Activated naive CD8-positive, alpha-beta T cell (primary cell): Measurements from ENCODE around the gene FRS3.
"Not testable (repeated sequence)": the region's sequence is repeated elsewhere in the genome, so short reads cannot be mapped to it uniquely, and the experiment has no call there.

Experiments
- H3K27ac Mint-ChIP-seq: one replicate; pipeline ENCODE4 v1.8.0; 2021; ENCODE audit warnings: mixed read lengths
- H3K27me3 Mint-ChIP-seq: one replicate; pipeline ENCODE4 v1.8.0; 2021; ENCODE audit warnings: mixed read lengths
- H3K36me3 Mint-ChIP-seq: one replicate; pipeline ENCODE4 v1.8.0; 2021; ENCODE audit warnings: mixed read lengths
- H3K4me1 Mint-ChIP-seq: one replicate; pipeline ENCODE4 v1.8.0; 2021; ENCODE audit warnings: low read depth, mixed read lengths
- H3K4me3 Mint-ChIP-seq: one replicate; pipeline ENCODE4 v1.8.0; 2021; ENCODE audit warnings: mild to moderate bottlenecking, mixed read lengths
- H3K9me3 Mint-ChIP-seq: one replicate; pipeline ENCODE4 v1.8.0; 2021; ENCODE audit warnings: low read depth, mixed read lengths

The FRS3 gene

DNA sequence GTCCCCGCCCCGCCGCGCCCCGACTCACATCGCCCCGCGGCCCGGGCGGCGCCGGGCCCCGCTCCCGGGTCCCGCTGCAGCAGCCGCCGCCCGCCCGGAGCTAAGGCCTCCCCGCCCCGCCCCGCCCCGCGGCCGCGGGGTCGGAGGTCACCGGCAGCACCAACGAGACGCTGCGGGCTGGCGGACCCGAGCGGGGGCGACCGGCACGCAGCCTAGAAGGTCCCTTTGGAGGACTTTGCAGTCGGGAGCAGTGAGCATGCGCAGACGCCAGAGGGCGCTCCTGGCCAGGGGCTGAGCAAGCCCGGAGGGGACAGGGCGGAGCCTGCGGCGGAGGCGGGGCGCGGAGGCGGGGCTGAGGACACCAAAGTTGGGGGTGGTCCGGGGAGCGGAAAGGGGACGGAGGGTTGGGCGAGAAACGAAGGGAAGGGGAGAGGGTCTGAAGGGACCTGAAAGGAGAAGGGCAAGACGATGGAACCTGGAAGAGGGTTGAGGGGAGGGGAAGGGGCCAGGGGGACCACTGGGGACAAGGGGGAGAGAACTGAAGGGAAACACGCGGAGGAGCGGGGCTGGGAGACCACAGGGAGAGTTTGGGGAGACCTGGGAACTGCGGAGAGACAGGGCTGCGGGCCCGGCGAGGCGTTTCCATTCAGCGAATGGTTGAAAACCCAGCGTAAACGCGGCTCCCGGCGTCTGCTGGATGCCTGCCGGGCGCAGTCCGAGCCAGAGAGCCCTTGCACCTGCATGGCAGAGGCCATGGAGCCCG, at the start of gene FRS3:
TSS of gene FRS3 (minus strand) at position 113 of the 763 bp plus-strand sequence. CDS start 2,913 bp downstream, outside the sequence.
- H3K36me3 Mint-ChIP-seq: no peaks in the 10 kb centered on the region
- H3K4me1 Mint-ChIP-seq: peaks cover 13% of the 10 kb centered on the region
- no peaks in the 10 kb centered on the region for H3K9me3 Mint-ChIP-seq
- H3K27me3 Mint-ChIP-seq: no peaks in the 10 kb centered on the region
- peak within 1 kb of the TSS; percentile 91 for H3K4me3 Mint-ChIP-seq
- H3K27ac Mint-ChIP-seq: peak within 1 kb of the TSS; percentile 61

DNA sequence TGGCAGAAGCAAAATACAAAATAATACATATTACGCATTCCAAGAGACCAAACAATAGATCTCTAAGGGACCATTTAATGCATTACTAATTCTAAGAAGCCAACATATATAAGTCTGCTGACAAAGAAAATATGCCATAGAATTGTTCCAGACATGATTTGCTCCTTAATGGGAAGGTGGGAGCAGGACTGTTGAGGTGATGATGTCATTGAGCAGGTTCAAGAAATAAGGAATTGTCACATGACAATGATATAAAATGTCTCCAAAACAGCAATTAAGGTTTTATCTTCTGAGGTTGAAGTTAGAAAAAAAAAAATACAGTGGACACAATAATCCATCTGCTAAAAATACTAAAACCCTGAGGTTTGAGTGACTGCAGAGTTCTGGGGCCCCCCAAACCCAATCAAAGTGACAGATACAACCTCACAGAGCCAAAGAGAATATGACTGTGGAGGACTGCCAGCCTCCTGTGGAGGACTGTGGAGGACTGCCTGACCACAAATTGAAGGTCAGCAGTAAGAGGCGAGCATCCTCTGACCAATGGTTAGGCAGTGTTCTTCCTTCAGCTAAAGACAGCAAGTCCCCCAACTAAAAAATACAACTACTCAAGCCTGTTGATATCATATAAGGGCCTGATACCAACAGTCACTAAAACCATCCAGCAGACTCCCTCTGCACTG, 46.8 kb upstream of the FRS3 start:
- Mint-ChIP-seq H3K27ac (no peak overlapping the region), H3K4me1 (no peaks in the 10 kb centered on the region)

DNA sequence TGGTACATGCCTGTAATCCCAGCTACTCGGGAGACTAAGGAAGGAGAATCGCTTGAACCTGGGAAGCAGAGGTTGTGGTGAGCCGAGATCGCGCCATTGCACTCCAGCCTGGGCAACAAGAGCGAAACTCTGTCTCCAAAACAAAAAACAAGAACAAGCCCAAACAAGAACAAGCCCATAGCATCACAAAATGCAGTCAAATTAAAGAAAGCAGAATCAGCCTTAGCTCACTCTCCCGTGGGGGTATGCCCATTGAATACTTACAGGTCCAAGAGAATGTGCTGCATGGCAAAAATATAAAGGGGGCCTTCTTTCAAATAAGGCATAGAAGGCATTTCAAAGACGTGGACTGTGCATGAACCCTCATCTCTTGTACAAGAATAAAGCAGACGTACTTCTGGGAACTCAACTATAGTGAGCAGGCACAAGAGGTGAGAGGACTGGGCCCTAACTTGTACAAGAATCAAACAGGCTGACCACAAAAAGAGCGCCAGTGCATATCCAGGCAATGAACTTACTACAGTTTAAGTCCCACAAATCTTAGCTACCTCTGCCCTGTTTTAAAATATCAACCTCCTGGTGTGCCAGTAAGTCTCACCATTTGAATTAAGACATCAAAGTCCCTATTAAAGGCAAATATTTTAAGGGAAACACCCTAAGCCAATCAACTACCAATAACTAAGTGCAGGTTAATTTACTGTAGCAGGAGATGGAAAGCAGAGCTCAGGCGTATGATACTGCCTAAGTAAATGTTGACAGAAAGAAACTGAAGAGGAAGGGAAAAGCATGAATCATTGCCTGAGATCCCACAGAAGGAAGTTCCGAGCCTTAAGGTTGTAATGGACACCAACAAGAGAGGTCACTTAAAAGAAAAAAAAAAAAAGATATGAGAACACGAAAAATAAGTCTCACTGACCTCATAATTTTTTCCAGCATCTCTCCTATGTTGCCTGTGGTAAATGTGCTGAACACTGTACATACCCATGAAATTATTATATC, 45.2 kb upstream of the FRS3 start:
- Mint-ChIP-seq H3K4me1 (no peaks in the 10 kb centered on the region), H3K9me3 (no peaks in the 10 kb centered on the region), H3K36me3 (no peaks in the 10 kb centered on the region), H3K27me3 (no peaks in the 10 kb centered on the region), H3K4me3 (no peak overlapping the region), H3K27ac (no peak overlapping the region)

More for the DNA sequence above, 46.8 kb upstream of the FRS3 start:
- no peaks in the 10 kb centered on the region for H3K27me3 Mint-ChIP-seq
- no peaks in the 10 kb centered on the region for H3K9me3 Mint-ChIP-seq
- peaks cover under 1% of the 10 kb centered on the region for H3K36me3 Mint-ChIP-seq
- no peak overlapping the region for H3K4me3 Mint-ChIP-seq

GRCh38 chr6:41823178-41823577, 43.5 kb upstream of the FRS3 start:
- no peaks in the 10 kb centered on the region for H3K9me3 Mint-ChIP-seq
- no peak overlapping the region for H3K4me3 Mint-ChIP-seq
- H3K4me1 Mint-ChIP-seq: no peaks in the 10 kb centered on the region

GRCh38 chr6:41822021-41822420, 42.3 kb upstream of the FRS3 start:
- H3K4me3 Mint-ChIP-seq: no peak overlapping the region
- H3K36me3 Mint-ChIP-seq: no peaks in the 10 kb centered on the region
- no peaks in the 10 kb centered on the region for H3K27me3 Mint-ChIP-seq
- H3K9me3 Mint-ChIP-seq: no peaks in the 10 kb centered on the region
- H3K27ac Mint-ChIP-seq: no peak overlapping the region
- no peaks in the 10 kb centered on the region for H3K4me1 Mint-ChIP-seq

More at GRCh38 chr6:41823178-41823577, 43.5 kb upstream of the FRS3 start:
- Mint-ChIP-seq H3K36me3 (no peaks in the 10 kb centered on the region), H3K27ac (no peak overlapping the region), H3K27me3 (no peaks in the 10 kb centered on the region)

- Mint-ChIP-seq H3K4me3 (no peak overlapping the region), H3K27me3 (no peaks in the 10 kb centered on the region), H3K9me3 (no peaks in the 10 kb centered on the region)
Observed at GRCh38 chr6:41821266-41821665, 41.6 kb upstream of the FRS3 start.

DNA sequence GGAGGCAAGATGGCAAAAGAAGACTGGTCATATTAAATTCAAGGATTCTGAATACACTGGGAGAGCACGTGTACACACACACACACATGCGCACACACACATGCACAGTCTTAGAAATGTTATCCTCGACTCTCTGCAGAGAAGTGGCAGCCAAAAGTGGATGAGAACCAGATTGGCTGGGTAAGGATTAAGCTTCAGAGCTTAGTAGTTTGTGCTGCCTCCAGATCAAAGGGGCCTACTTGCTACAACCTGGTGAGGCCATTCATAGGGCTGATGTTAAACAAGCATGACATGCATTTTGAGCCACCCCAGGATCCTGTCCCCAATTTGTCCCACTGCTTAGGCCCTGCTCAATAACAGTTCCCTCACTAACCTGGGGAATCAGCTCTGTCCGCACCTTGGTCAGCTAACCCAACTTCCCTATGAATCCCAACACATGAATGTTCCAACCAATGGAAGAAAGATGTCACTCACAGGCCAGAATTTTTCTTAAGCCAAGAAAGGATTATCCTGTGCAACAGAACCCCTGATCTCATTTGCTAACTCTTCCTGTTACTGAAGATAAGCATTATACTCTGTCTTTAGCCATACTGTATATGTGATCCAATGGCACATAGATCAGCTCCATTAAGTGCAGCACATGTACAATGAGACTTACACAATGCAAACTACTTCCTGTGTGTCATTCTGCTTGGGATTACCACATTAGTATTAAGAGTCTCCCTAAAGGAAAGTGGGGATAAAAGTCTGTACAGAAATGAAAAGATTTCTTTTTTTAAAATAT, 38.8 kb upstream of the FRS3 start:
- Mint-ChIP-seq H3K27ac (no peak overlapping the region), H3K36me3 (no peaks in the 10 kb centered on the region), H3K9me3 (no peaks in the 10 kb centered on the region), H3K27me3 (no peaks in the 10 kb centered on the region), H3K4me3 (no peak overlapping the region), H3K4me1 (no peaks in the 10 kb centered on the region)

More at GRCh38 chr6:41821266-41821665, 41.6 kb upstream of the FRS3 start:
- Mint-ChIP-seq H3K4me1 (no peaks in the 10 kb centered on the region), H3K27ac (no peak overlapping the region), H3K36me3 (no peaks in the 10 kb centered on the region)

- H3K27ac Mint-ChIP-seq: no peak overlapping the region
- no peaks in the 10 kb centered on the region for H3K4me1 Mint-ChIP-seq
- H3K9me3 Mint-ChIP-seq: no peaks in the 10 kb centered on the region
- H3K36me3 Mint-ChIP-seq: no peaks in the 10 kb centered on the region
- no peaks in the 10 kb centered on the region for H3K27me3 Mint-ChIP-seq
- H3K4me3 Mint-ChIP-seq: no peak overlapping the region
Observed at GRCh38 chr6:41815587-41815986, 35.9 kb upstream of the FRS3 start.

- no peak overlapping the region for H3K27ac Mint-ChIP-seq
- H3K4me3 Mint-ChIP-seq: no peak overlapping the region
- no peaks in the 10 kb centered on the region for H3K4me1 Mint-ChIP-seq
- H3K27me3 Mint-ChIP-seq: no peaks in the 10 kb centered on the region
- no peaks in the 10 kb centered on the region for H3K36me3 Mint-ChIP-seq
- no peaks in the 10 kb centered on the region for H3K9me3 Mint-ChIP-seq
Observed at GRCh38 chr6:41814629-41815028, 34.9 kb upstream of the FRS3 start.

DNA sequence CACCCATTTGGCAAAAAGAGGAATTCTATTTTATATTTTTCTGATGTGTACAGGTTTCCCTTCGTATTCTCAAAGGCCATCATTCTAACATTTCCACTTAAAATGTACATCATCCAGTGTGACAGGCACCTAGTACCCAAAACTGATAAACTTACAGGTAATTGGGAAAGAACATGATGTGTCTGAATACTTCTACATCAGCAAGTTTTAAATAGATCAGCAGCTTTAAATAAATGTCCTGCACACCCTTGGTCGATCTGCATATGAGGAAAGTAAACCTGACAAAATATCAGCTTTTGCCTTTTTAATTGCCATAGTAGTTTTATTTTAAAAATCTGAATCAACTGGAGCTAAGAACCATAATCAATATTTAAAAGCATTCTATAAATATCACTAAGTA, 34.3 kb upstream of the FRS3 start:
- no peaks in the 10 kb centered on the region for H3K36me3 Mint-ChIP-seq
- no peak overlapping the region for H3K4me3 Mint-ChIP-seq
- no peaks in the 10 kb centered on the region for H3K4me1 Mint-ChIP-seq
- H3K9me3 Mint-ChIP-seq: no peaks in the 10 kb centered on the region
- H3K27me3 Mint-ChIP-seq: no peaks in the 10 kb centered on the region
- H3K27ac Mint-ChIP-seq: no peak overlapping the region

GRCh38 chr6:41813469-41813868, 33.8 kb upstream of the FRS3 start:
- Mint-ChIP-seq H3K27ac (no peak overlapping the region), H3K4me1 (no peaks in the 10 kb centered on the region), H3K36me3 (no peaks in the 10 kb centered on the region), H3K9me3 (no peaks in the 10 kb centered on the region), H3K27me3 (no peaks in the 10 kb centered on the region), H3K4me3 (no peak overlapping the region)

GRCh38 chr6:41811946-41812345, 32.2 kb upstream of the FRS3 start:
- not testable (repeated sequence) for H3K9me3 Mint-ChIP-seq, H3K4me1 Mint-ChIP-seq, H3K36me3 Mint-ChIP-seq, H3K27ac Mint-ChIP-seq, H3K27me3 Mint-ChIP-seq, H3K4me3 Mint-ChIP-seq

- Mint-ChIP-seq H3K9me3 (no peaks in the 10 kb centered on the region), H3K4me3 (no peak overlapping the region), H3K27me3 (no peaks in the 10 kb centered on the region), H3K36me3 (no peaks in the 10 kb centered on the region), H3K27ac (no peak overlapping the region), H3K4me1 (no peaks in the 10 kb centered on the region)
Observed at GRCh38 chr6:41811095-41811494, 31.4 kb upstream of the FRS3 start.
